WTC11 (cell line): ENCODE measurements around the gene MAST4. TPM values are rescaled to one million over a fixed set of nuclear protein-coding genes. Genes with fewer than 3 reads are reported as not detected.

Experiments used
- ATAC-seq: fragments of 200-7000 bp; cut with Tn5 transposase; 2 replicates; pipeline ENCODE4 v1.10.0; 2021; ENCODE audit warnings: mild to moderate bottlenecking, moderate library complexity
- CTCF ChIA-PET: fragments of 300-600 bp; sonication (Branson Sonifier 250); formaldehyde crosslinking; loops from one replicate; lab custom pipeline; 2021; ENCODE audit warnings: antibody characterized with exemption; lab: Charles Lee
- POLR2A ChIA-PET: fragments of 350-600 bp; sonication (Branson Sonifier 250); formaldehyde crosslinking; loops from one replicate; lab custom pipeline; 2021; ENCODE audit warnings: antibody characterized with exemption; lab: Charles Lee
- DNase-seq: peaks from one replicate; pipeline ENCODE4 v3.0.0; 2021; ENCODE audit warnings: low spot score
- H3K27ac Mint-ChIP-seq: 2 replicates; pipeline ENCODE4 v1.8.0; 2021; ENCODE audit warnings: mixed read lengths
- H3K27me3 Mint-ChIP-seq: 2 replicates; pipeline ENCODE4 v1.8.0; 2021; ENCODE audit warnings: low read depth, mild to moderate bottlenecking, moderate library complexity, mixed read lengths
- H3K36me3 Mint-ChIP-seq: 2 replicates; pipeline ENCODE4 v1.8.0; 2021; ENCODE audit warnings: mixed read lengths
- H3K4me1 Mint-ChIP-seq: 2 replicates; pipeline ENCODE4 v1.8.0; 2022; ENCODE audit warnings: mixed read lengths
- H3K4me3 Mint-ChIP-seq: 2 replicates; pipeline ENCODE4 v1.8.0; 2021; ENCODE audit warnings: mild to moderate bottlenecking, moderate library complexity, mixed read lengths
- H3K9me3 Mint-ChIP-seq: 2 replicates; pipeline ENCODE4 v1.8.0; 2021; ENCODE audit warnings: mixed read lengths
- ETV6 ChIP-seq: sonication (generic); formaldehyde crosslinking; IDR thresholded peaks from 2 replicates; pipeline ENCODE4 v1.8.1; 2022; ENCODE audit warnings: mild to moderate bottlenecking, missing genetic modification reagents
- GRHL2 ChIP-seq: fragments of 250-450 bp; sonication (Bioruptor Pico); IDR thresholded peaks from 2 replicates; pipeline ENCODE4 v1.8.0; 2022; ENCODE audit warnings: mild to moderate bottlenecking, moderate library complexity; ENCODE audit not compliant: insufficient replicate concordance, severe bottlenecking
- NFYB ChIP-seq: sonication (generic); formaldehyde crosslinking; conservative IDR thresholded peaks from 2 replicates; pipeline ENCODE4 v1.8.0; 2022; ENCODE audit warnings: low read depth, missing genetic modification reagents
- PRRX2 ChIP-seq: fragments of 250-450 bp; sonication (Bioruptor Pico); IDR thresholded peaks from 2 replicates; pipeline ENCODE4 v1.8.0; 2021; ENCODE audit warnings: mild to moderate bottlenecking
- ZBTB21 ChIP-seq: sonication (generic); formaldehyde crosslinking; IDR thresholded peaks from 2 replicates; pipeline ENCODE4 v1.8.1; 2023; ENCODE audit warnings: mild to moderate bottlenecking, missing genetic modification reagents, borderline replicate concordance
- ZNF138 ChIP-seq: sonication (generic); formaldehyde crosslinking; conservative IDR thresholded peaks from 2 replicates; pipeline ENCODE4 v1.8.1; 2022; ENCODE audit warnings: mild to moderate bottlenecking, moderate library complexity, missing genetic modification reagents
- ZNF219 ChIP-seq: sonication (generic); formaldehyde crosslinking; IDR thresholded peaks from 2 replicates; pipeline ENCODE4 v1.8.0; 2023; ENCODE audit warnings: missing genetic modification reagents, mild to moderate bottlenecking, borderline replicate concordance
- total RNA-seq: library from RNA; stranded (reverse); gene quantifications from 3 replicates; pipeline ENCODE4 v1.2.3, GENCODE V29; 2021
- TF ChIP-seq, protein P1 (sequence below): sonication (generic); formaldehyde crosslinking; IDR thresholded peaks from 2 replicates; pipeline ENCODE4 v1.8.0; 2023; ENCODE audit warnings: missing genetic modification reagents, mild to moderate bottlenecking, borderline replicate concordance
- TF ChIP-seq, protein P2 (sequence below): sonication (generic); formaldehyde crosslinking; IDR thresholded peaks from 2 replicates; pipeline ENCODE4 v1.8.1; 2022; ENCODE audit warnings: mild to moderate bottlenecking, missing genetic modification reagents, moderate library complexity, borderline replicate concordance
- TF ChIP-seq, protein P3 (sequence below): fragments of 250-450 bp; sonication (Bioruptor Pico); IDR thresholded peaks from 2 replicates; pipeline ENCODE4 v1.9.0; 2021; ENCODE audit warnings: mild to moderate bottlenecking, borderline replicate concordance
- TF ChIP-seq, protein P4 (sequence below): sonication (generic); formaldehyde crosslinking; IDR thresholded peaks from 2 replicates; pipeline ENCODE4 v1.8.1; 2023; ENCODE audit warnings: mild to moderate bottlenecking, missing genetic modification reagents, moderate library complexity
- TF ChIP-seq, protein P5 (sequence below): fragments of 250-450 bp; sonication (Bioruptor Pico); IDR thresholded peaks from 2 replicates; pipeline ENCODE4 v2.1.2; 2022; ENCODE audit warnings: mild to moderate bottlenecking, moderate library complexity
- TF ChIP-seq, protein P6 (sequence below): sonication (generic); formaldehyde crosslinking; IDR thresholded peaks from 2 replicates; pipeline ENCODE4 v1.8.1; 2022; ENCODE audit warnings: mild to moderate bottlenecking, moderate library complexity, missing genetic modification reagents
- TF ChIP-seq, protein P7 (sequence below): sonication (generic); formaldehyde crosslinking; IDR thresholded peaks from 2 replicates; pipeline ENCODE4 v1.8.1; 2022; ENCODE audit warnings: missing genetic modification reagents, borderline replicate concordance
- TF ChIP-seq, protein P8 (sequence below): fragments of 200-600 bp; IDR thresholded peaks from 2 replicates; pipeline ENCODE4 v1.8.0; 2022; ENCODE audit warnings: antibody characterized with exemption
- TF ChIP-seq, protein P9 (sequence below): sonication (generic); formaldehyde crosslinking; conservative IDR thresholded peaks from 2 replicates; pipeline ENCODE4 v1.8.1; 2022; ENCODE audit warnings: mild to moderate bottlenecking, missing genetic modification reagents

MAST4 gene
- total RNA-seq, 1 experiment from 2014 or later, result 8.0 TPM

DNA sequence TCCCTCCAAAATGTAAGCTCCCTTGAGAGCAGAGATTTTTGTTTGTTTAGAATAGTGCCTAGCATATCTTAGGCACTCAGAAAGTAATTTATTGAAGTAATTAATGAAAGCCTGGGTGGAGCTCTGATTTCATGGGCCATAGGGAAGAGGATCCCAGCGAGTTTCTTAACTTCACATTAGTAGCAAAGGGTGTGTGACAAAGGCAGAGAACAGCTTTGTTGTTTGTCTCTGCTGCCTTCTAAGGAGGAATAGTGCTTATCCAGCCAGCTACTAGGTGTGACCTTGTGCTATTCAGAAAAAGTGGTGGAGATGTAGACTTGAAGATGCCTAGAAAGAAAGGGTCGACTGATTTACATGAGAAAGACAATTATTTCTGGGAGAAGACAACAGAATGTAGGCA lies 451.4 kb downstream of the MAST4 start:
- H3K9me3 Mint-ChIP-seq, result no peaks in the 10 kb centered on the region
- H3K36me3 Mint-ChIP-seq, result no peaks in the 10 kb centered on the region
- ATAC-seq, result peak; percentile 67
- CTCF ChIA-PET, result no interaction called here
- POLR2A ChIA-PET, result no interaction called here
- no peak for TF ChIP-seq ZNF219 (CRISPR knock-in tag)
- TF ChIP-seq, protein P1, sequence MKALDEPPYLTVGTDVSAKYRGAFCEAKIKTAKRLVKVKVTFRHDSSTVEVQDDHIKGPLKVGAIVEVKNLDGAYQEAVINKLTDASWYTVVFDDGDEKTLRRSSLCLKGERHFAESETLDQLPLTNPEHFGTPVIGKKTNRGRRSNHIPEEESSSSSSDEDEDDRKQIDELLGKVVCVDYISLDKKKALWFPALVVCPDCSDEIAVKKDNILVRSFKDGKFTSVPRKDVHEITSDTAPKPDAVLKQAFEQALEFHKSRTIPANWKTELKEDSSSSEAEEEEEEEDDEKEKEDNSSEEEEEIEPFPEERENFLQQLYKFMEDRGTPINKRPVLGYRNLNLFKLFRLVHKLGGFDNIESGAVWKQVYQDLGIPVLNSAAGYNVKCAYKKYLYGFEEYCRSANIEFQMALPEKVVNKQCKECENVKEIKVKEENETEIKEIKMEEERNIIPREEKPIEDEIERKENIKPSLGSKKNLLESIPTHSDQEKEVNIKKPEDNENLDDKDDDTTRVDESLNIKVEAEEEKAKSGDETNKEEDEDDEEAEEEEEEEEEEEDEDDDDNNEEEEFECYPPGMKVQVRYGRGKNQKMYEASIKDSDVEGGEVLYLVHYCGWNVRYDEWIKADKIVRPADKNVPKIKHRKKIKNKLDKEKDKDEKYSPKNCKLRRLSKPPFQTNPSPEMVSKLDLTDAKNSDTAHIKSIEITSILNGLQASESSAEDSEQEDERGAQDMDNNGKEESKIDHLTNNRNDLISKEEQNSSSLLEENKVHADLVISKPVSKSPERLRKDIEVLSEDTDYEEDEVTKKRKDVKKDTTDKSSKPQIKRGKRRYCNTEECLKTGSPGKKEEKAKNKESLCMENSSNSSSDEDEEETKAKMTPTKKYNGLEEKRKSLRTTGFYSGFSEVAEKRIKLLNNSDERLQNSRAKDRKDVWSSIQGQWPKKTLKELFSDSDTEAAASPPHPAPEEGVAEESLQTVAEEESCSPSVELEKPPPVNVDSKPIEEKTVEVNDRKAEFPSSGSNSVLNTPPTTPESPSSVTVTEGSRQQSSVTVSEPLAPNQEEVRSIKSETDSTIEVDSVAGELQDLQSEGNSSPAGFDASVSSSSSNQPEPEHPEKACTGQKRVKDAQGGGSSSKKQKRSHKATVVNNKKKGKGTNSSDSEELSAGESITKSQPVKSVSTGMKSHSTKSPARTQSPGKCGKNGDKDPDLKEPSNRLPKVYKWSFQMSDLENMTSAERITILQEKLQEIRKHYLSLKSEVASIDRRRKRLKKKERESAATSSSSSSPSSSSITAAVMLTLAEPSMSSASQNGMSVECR (CRISPR knock-in tag), result no peak
- no peak for TF ChIP-seq ZNF138
- TF ChIP-seq, protein P2, sequence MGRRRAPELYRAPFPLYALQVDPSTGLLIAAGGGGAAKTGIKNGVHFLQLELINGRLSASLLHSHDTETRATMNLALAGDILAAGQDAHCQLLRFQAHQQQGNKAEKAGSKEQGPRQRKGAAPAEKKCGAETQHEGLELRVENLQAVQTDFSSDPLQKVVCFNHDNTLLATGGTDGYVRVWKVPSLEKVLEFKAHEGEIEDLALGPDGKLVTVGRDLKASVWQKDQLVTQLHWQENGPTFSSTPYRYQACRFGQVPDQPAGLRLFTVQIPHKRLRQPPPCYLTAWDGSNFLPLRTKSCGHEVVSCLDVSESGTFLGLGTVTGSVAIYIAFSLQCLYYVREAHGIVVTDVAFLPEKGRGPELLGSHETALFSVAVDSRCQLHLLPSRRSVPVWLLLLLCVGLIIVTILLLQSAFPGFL, result no peak
- no peak for TF ChIP-seq ZBTB21 (CRISPR knock-in tag)
- TF ChIP-seq, protein P3, sequence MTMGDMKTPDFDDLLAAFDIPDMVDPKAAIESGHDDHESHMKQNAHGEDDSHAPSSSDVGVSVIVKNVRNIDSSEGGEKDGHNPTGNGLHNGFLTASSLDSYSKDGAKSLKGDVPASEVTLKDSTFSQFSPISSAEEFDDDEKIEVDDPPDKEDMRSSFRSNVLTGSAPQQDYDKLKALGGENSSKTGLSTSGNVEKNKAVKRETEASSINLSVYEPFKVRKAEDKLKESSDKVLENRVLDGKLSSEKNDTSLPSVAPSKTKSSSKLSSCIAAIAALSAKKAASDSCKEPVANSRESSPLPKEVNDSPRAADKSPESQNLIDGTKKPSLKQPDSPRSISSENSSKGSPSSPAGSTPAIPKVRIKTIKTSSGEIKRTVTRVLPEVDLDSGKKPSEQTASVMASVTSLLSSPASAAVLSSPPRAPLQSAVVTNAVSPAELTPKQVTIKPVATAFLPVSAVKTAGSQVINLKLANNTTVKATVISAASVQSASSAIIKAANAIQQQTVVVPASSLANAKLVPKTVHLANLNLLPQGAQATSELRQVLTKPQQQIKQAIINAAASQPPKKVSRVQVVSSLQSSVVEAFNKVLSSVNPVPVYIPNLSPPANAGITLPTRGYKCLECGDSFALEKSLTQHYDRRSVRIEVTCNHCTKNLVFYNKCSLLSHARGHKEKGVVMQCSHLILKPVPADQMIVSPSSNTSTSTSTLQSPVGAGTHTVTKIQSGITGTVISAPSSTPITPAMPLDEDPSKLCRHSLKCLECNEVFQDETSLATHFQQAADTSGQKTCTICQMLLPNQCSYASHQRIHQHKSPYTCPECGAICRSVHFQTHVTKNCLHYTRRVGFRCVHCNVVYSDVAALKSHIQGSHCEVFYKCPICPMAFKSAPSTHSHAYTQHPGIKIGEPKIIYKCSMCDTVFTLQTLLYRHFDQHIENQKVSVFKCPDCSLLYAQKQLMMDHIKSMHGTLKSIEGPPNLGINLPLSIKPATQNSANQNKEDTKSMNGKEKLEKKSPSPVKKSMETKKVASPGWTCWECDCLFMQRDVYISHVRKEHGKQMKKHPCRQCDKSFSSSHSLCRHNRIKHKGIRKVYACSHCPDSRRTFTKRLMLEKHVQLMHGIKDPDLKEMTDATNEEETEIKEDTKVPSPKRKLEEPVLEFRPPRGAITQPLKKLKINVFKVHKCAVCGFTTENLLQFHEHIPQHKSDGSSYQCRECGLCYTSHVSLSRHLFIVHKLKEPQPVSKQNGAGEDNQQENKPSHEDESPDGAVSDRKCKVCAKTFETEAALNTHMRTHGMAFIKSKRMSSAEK (CRISPR knock-in tag), result no peak
- TF ChIP-seq, protein P4, sequence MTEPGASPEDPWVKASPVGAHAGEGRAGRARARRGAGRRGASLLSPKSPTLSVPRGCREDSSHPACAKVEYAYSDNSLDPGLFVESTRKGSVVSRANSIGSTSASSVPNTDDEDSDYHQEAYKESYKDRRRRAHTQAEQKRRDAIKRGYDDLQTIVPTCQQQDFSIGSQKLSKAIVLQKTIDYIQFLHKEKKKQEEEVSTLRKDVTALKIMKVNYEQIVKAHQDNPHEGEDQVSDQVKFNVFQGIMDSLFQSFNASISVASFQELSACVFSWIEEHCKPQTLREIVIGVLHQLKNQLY (CRISPR knock-in tag), result no peak
- TF ChIP-seq, protein P5, sequence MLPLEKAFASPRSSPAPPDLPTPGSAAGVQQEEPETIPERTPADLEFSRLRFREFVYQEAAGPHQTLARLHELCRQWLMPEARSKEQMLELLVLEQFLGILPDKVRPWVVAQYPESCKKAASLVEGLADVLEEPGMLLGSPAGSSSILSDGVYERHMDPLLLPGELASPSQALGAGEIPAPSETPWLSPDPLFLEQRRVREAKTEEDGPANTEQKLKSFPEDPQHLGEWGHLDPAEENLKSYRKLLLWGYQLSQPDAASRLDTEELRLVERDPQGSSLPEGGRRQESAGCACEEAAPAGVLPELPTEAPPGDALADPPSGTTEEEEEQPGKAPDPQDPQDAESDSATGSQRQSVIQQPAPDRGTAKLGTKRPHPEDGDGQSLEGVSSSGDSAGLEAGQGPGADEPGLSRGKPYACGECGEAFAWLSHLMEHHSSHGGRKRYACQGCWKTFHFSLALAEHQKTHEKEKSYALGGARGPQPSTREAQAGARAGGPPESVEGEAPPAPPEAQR, result no peak
- TF ChIP-seq, protein P6, sequence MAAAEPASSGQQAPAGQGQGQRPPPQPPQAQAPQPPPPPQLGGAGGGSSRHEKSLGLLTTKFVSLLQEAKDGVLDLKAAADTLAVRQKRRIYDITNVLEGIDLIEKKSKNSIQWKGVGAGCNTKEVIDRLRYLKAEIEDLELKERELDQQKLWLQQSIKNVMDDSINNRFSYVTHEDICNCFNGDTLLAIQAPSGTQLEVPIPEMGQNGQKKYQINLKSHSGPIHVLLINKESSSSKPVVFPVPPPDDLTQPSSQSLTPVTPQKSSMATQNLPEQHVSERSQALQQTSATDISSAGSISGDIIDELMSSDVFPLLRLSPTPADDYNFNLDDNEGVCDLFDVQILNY, result no peak
- TF ChIP-seq, protein P7, sequence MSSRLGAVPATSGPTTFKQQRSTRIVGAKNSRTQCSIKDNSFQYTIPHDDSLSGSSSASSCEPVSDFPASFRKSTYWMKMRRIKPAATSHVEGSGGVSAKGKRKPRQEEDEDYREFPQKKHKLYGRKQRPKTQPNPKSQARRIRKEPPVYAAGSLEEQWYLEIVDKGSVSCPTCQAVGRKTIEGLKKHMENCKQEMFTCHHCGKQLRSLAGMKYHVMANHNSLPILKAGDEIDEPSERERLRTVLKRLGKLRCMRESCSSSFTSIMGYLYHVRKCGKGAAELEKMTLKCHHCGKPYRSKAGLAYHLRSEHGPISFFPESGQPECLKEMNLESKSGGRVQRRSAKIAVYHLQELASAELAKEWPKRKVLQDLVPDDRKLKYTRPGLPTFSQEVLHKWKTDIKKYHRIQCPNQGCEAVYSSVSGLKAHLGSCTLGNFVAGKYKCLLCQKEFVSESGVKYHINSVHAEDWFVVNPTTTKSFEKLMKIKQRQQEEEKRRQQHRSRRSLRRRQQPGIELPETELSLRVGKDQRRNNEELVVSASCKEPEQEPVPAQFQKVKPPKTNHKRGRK (CRISPR knock-in tag), result no peak
- no peak for TF ChIP-seq GRHL2 (CRISPR knock-in tag)
- no peak for TF ChIP-seq ETV6
- TF ChIP-seq NFYB, result no peak
- TF ChIP-seq PRRX2 (CRISPR knock-in tag), result no peak
- TF ChIP-seq, protein P8, sequence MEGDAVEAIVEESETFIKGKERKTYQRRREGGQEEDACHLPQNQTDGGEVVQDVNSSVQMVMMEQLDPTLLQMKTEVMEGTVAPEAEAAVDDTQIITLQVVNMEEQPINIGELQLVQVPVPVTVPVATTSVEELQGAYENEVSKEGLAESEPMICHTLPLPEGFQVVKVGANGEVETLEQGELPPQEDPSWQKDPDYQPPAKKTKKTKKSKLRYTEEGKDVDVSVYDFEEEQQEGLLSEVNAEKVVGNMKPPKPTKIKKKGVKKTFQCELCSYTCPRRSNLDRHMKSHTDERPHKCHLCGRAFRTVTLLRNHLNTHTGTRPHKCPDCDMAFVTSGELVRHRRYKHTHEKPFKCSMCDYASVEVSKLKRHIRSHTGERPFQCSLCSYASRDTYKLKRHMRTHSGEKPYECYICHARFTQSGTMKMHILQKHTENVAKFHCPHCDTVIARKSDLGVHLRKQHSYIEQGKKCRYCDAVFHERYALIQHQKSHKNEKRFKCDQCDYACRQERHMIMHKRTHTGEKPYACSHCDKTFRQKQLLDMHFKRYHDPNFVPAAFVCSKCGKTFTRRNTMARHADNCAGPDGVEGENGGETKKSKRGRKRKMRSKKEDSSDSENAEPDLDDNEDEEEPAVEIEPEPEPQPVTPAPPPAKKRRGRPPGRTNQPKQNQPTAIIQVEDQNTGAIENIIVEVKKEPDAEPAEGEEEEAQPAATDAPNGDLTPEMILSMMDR, result no peak
- TF ChIP-seq, protein P9, sequence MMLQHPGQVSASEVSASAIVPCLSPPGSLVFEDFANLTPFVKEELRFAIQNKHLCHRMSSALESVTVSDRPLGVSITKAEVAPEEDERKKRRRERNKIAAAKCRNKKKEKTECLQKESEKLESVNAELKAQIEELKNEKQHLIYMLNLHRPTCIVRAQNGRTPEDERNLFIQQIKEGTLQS (CRISPR knock-in tag), result no peak
- TF ChIP-seq, all 79 proteins: peak for 0
- Mint-ChIP-seq H3K4me3 (no peak overlapping the region), H3K27me3 (no peaks in the 10 kb centered on the region), H3K27ac (no peak overlapping the region), H3K4me1 (peaks cover 24% of the 10 kb centered on the region)
- DNase-seq, result no peak
